GM12864 (cell line): ENCODE results near the gene PEX10.

ENCODE experiments used
- DNase-seq: peaks from one replicate; pipeline ENCODE4 v3.0.0-alpha.2; 2011; ENCODE audit warnings: low read depth
- H3K4me3 ChIP-seq: 2 replicates; pipeline ENCODE4 v1.5.1; 2011; ENCODE audit warnings: mild to moderate bottlenecking, low read depth, low read length, control low read depth
- CTCF ChIP-seq: IDR thresholded peaks from 2 replicates; pipeline ENCODE4 v1.5.1; 2011; ENCODE audit warnings: low read depth, mild to moderate bottlenecking, moderate library complexity, low read length, control low read depth, inconsistent platforms; ENCODE audit errors: missing control alignments

PEX10 gene

GRCh38 chr1:2438038-2438437, 25.7 kb upstream of the PEX10 start:
- no peak for DNase-seq
- no peak for TF ChIP-seq CTCF
- no peak overlapping the region for H3K4me3 ChIP-seq

- TF ChIP-seq CTCF: no peak
- no peak for DNase-seq
- no peak overlapping the region for H3K4me3 ChIP-seq
These were observed 25.3 kb upstream of the PEX10 start for GRCh38 chr1:2437617-2438016.

GRCh38 chr1:2436876-2437275, 24.5 kb upstream of the PEX10 start:
- no peak overlapping the region for H3K4me3 ChIP-seq
- TF ChIP-seq CTCF: no peak
- DNase-seq: no peak

DNA sequence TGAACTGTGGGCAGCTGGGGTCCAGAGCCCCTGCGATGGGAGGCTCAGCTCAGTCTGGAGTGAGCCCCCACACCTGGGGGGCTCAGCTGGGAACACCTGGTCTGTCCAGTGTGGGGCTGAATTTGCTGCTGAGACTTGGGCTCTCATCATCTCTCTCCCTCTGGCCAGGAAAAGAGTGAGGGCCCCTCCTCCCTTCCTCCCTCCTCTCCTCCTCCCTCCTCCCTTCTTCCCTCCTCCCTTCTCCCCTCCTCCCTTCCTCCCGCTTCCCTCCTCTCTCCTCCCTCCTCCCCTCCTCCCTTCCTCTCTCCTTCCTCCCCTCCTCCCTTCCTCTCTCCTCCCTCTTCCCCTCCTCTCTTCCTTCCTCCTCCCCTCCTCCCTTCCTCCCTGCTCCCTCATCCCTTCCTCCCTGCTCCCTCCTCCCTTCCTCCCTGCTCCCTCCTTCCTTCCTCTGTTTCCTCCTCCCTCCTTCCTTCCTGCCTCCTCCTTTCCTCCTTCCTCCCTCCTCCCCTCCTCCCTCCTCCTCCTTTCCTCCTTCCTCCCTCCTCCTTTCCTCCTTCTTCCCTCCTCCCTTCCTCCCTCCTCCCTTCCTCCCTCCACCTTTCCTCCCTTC, 23.5 kb upstream of the PEX10 start:
- no peak for DNase-seq
- H3K4me3 ChIP-seq: no peak overlapping the region
- no peak for TF ChIP-seq CTCF

DNA sequence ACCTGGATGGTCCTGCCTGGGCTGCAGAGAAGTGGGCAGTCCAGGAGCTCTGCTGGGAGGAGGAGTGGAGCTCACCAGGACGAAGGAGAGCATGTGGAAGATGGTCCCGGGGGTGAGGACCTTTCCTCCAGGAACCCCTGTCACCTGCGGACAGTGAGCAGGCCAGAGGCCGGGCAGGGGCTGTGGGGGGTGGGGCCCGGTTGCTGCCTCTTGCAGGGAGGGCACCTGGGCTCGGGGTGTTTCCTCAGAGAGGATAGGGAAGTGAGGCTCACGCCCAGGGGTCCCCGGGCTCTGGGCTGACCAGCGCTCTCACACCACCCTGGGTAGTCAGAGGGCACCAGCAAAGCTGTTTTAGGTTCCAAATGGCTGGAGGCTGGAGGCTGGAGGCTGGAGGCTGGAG, 22.7 kb upstream of the PEX10 start:
- no peak overlapping the region for H3K4me3 ChIP-seq
- TF ChIP-seq CTCF: no peak
- DNase-seq: no peak

- TF ChIP-seq CTCF: no peak
- no peak for DNase-seq
- H3K4me3 ChIP-seq: no peak overlapping the region
These were observed 21.7 kb upstream of the PEX10 start for GRCh38 chr1:2433936-2434655.

GRCh38 chr1:2433196-2433595, 20.8 kb upstream of the PEX10 start:
- TF ChIP-seq CTCF: no peak
- H3K4me3 ChIP-seq: no peak overlapping the region
- no peak for DNase-seq
